Endothelial cell of umbilical vein (primary cell): Measurements from ENCODE around the gene KMT5B.

Experiments used
- CTCF ChIP-seq, 2 donors: IDR thresholded peaks; 1 replicate in 1 of 2; 2 replicates in 1 of 2; pipeline ENCODE4 v1.5.1; 2011; ENCODE audit warnings: low read length in 2 of 2, mild to moderate bottlenecking in 2 of 2, moderate library complexity in 2 of 2, control low read depth in 1 of 2, inconsistent platforms in 1 of 2, low read depth in 1 of 2; ENCODE audit not compliant: insufficient read depth in 1 of 2; ENCODE audit errors: extremely low read depth in 1 of 2
- EZH2 ChIP-seq: IDR thresholded peaks from 2 replicates; pipeline ENCODE4 v1.6.1; 2012; ENCODE audit warnings: borderline replicate concordance, low read depth, mild to moderate bottlenecking, moderate library complexity, low read length, inconsistent platforms; ENCODE audit not compliant: severe bottlenecking
- FOS ChIP-seq: IDR thresholded peaks from 2 replicates; pipeline ENCODE4 v1.6.1; 2011; ENCODE audit warnings: mild to moderate bottlenecking, low read length, moderate library complexity, borderline replicate concordance; ENCODE audit not compliant: insufficient read depth
- JUN ChIP-seq: IDR thresholded peaks from 2 replicates; pipeline ENCODE4 v1.6.1; 2011; ENCODE audit warnings: borderline replicate concordance, low read depth; ENCODE audit not compliant: insufficient read length, insufficient read depth
- MAX ChIP-seq: IDR thresholded peaks from 2 replicates; pipeline ENCODE4 v1.6.1; 2011; ENCODE audit not compliant: insufficient read depth, insufficient read length
- MYC ChIP-seq: IDR thresholded peaks from one replicate; pipeline ENCODE4 v1.6.1; 2011; ENCODE audit warnings: mild to moderate bottlenecking, low read depth, low read length
- POLR2A ChIP-seq: IDR thresholded peaks from 2 replicates; pipeline ENCODE4 v1.6.1; 2012; ENCODE audit warnings: low read depth, mild to moderate bottlenecking, control low read depth, low read length
- POLR2AphosphoS5 ChIP-seq: IDR thresholded peaks from 2 replicates; pipeline ENCODE4 v1.6.1; 2012; ENCODE audit warnings: low read depth, mild to moderate bottlenecking, control low read depth, low read length, moderate library complexity; ENCODE audit not compliant: insufficient read depth

GRCh38 chr11:68223275-68223674, 10.2 kb upstream of the KMT5B start:
- TF ChIP-seq MYC (no peak), CTCF (IDR thresholded peaks at IDR 0.05; ENCODE audit: extremely low read depth in 1 of 2, insufficient read depth in 1 of 2, low read depth in 1 of 2, low read length in 2 of 2) (no peak), POLR2AphosphoS5 (no peak), POLR2A (no peak), EZH2 (no peak), MAX (no peak), JUN (no peak), FOS (no peak)
